NCI-H2171 (cell line): ENCODE results near the gene PTPN14.

Source experiments
- DNase-seq: peaks from one replicate; lab custom pipeline; 2025; lab: John Stamatoyannopoulos, UW

Gene PTPN14

GRCh38 chr1:214364786-214365295 lies 186.6 kb downstream of the PTPN14 start:
- DNase-seq, result peak; percentile 5

GRCh38 chr1:214364386-214364785 lies 187.0 kb downstream of the PTPN14 start:
- DNase-seq, result no peak

DNA sequence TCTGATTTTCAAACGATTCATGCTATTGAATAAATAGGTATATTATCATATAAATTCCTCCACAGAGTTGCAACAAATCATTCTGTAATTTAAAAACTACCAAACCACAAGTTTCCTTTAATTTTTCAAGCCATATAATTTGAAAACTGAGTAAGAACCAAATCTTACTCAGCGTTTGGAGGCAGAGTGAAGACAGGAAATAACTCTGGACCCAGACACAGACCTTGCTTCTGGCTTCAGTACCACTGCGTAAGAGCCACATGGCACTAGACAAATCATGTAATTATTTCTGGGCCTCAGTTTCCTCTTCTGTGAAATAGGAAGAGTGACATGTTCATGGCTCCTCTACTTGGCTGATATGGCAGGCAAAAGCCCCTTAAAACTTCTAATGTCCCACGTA lies 188.0 kb downstream of the PTPN14 start:
- DNase-seq, result no peak

DNA sequence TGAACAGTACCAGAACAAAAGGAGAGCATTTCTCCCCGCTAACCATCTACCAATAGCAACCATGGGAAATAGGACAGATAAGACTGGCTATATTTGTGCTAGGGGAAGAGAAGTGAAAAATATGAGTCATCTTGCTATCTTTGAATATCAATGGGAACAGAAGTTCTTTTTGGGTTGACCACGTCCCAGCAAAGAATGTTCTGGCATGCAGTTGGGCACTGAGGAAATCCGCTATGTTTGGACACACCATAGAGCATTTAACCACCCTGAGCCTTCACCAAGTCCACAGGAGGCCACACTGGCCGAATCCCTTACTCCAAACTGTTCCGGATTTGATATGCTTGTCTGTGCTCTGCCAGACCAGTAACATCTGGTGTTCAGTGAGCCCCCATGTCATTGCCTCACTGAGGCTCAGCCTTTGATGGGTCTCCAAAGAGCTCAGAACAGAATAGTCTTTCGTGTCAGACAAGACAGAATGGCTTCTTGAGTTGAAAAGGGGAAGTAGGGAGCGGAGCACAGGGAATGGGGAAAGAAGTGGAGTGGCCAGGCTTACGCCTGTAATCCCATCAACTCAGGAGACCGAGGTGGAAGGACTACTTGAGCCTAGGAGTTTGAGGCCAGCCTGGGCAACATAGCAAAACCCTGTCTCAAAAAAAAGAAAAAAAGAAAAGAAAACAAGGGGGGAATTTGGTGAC lies 189.1 kb downstream of the PTPN14 start:
- no peak for DNase-seq

GRCh38 chr1:214361636-214362035 lies 189.8 kb downstream of the PTPN14 start:
- DNase-seq, result no peak

DNA sequence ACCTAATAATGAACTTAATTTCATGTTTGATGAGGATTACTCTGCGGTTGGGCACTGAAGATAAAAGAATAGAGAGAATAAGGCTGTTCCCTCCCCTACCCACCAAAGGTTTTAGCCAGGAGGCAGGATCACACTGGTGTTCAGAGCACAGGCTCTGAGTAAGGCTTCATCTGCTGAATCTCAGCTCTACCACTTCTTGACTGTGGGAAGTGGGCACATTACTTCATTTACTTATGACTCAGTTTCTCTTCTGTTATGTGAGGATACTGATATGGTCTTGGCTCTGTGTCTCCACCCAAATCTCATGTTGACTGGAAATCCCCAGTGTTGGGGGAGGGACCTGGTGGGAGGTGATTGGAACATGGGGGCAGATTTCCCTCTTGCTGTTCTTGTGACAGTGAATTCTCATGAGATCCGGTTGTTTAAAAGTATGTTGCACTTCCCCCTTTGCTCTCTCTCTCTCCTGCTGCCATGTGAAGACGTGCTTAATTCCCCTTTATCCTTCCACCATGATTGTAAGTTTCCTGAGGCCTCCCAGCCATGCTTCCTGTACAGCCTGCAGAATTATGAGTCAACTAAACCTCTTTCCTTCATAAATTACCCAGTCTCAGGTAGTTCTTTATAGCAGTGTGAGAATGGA lies 190.8 kb downstream of the PTPN14 start:
- no peak for DNase-seq

DNA sequence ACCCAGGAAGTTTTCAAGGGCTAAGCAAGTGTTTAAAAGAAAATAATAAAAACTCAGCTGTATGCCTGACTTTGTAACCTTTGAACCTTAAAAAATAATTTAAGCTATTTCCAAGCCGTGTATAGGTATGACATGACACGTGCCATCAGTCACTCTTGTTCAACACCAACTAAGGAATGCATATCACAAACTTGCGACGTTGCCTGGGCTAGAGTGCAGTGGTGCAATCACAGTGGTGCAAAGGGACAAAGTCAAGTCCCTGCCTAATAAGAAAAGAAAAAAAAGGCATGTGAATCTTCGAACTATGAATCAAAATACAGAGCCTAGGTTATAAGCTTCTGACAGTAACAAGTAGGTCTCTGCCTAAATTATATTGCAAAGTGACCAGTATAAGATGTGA lies 191.3 kb downstream of the PTPN14 start:
- DNase-seq, result no peak

DNA sequence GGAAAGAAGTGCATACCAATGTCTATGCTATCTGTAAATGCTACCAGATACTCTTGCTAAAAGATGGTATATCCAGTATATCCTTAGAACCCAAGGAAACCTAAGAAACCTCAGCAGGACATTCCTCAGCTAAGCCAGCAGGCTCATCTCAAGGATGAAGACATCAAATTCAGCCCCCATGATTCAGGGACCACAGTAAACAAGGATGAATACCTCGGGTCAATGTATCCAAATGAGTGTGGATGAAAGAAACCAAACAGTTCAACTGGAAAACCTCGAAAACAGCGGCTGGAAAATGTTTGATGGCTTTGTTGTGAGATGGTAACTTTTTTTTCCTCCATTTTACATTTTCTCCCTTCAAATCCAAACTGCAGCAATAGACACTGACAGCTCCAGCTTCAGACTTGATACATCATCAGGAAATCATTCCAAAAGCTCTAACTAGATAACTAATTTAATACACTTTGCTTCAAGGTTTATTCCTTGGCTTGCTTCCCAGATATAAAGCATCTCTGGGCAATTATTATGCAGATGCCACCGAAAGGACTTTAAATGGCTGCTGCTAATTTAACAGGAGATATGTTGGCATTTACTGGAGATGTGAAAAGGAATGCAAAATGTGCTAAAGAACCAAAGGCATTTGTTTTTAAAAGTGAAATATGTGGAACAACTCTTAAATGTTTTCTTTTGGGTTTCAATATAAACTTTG lies 196.8 kb downstream of the PTPN14 start:
- DNase-seq, result no peak

- DNase-seq, result no peak
Measured at GRCh38 chr1:214352838-214353237, 198.6 kb downstream of the PTPN14 start.

GRCh38 chr1:214351551-214352277 lies 199.7 kb downstream of the PTPN14 start:
- DNase-seq, result no peak

DNA sequence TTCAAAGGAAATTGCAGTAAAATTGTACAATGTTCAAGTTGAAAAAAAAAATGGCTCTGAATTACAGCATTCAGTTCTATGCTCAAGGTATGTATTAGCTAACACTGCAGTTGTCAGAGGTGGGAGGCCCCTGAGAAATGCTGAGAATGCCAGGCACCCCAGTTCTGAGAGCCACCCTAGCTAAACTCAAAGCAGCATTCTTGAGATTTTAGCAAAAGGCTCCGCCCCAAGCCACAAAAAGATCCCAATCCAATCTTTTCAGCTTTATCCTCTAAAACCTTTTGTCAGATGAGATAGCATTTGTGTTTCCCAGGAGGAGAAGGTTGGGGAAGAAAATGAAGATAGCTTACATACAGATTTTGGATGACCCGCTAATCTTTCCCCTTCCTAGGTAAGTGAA lies 201.6 kb downstream of the PTPN14 start:
- no peak for DNase-seq

DNA sequence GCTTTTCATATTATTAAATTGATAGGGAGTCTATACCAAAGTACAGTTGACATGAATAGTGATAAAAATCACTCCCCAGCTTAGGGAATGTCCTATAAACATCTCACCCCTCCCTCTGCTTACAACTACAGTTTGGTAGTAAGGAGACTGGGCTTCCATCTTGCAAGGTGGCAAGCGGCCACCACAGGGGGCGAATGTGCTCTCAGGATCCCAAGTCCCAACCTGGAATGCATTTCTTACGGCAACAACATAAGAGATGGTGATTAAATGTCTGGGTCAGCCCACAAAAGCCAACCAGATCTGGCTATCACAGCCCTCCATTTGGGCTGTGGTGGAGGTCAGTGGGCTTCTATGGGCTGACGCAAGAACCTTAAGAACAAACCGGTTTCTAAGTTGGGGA lies 202.4 kb downstream of the PTPN14 start:
- DNase-seq, result no peak

GRCh38 chr1:214344897-214345296 lies 206.5 kb downstream of the PTPN14 start:
- DNase-seq, result no peak

- DNase-seq, result no peak
Measured at GRCh38 chr1:214342525-214342924, 208.9 kb downstream of the PTPN14 start.

GRCh38 chr1:214341932-214342331 lies 209.5 kb downstream of the PTPN14 start:
- DNase-seq, result no peak

DNA sequence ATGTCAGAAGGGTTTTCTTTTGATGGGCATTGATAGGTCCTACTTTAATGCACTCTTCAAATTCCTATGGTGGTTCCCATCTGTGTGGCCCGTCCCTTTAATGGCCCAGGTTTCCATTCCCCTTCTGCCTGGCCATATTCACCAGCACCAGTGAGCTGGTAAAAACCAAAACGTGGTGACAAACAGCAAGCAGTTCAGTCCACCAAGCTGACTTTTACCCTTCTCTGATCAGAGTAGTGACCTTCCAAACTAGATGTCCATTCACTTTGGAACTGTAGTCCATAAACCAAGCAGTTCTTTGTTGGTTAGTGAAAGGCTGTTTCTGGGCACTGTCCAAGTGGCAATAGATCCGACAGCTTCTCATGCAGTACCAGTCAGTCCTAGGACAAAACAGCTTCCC lies 209.9 kb downstream of the PTPN14 start:
- DNase-seq, result no peak

DNA sequence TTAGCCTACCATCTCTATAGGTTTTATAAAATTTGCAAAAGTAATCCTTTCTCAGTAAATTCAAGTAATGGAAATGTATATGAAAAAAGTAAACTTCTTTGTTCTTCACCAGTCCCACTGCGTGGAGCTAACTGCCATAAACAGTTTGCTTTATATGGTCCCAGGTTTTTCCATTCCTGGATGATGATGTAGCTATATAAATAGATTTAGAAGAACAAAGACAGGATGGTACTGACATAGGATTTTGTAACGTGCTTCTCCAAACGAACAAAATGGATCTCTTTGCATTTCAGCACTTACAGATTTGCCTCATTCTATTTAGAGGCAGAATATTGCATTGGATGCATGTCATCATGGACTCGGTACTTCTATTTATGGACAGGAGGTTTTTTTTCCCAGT lies 213.2 kb downstream of the PTPN14 start:
- no peak for DNase-seq

GRCh38 chr1:214337511-214337910 lies 213.9 kb downstream of the PTPN14 start:
- DNase-seq, result no peak

DNA sequence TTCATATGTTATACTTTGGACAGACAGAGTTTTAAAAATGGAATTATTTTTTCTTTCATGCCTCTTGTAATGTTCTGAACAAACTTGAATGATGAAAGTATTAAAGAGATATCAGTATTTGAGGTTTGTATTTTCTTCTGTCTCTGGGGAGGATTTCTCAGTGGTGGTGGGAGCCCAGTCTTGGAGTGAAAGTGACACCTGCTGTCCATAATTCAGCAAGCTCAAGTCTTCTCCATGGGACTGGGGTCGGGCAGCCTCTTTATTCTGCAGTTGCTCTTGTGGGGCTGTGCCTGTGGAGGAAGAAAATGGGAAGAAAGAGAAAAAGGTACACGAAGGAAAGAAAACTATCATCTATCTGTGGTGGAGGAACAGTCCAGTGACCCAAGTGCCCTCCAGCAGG lies 214.4 kb downstream of the PTPN14 start:
- DNase-seq, result no peak

- no peak for DNase-seq
Measured at GRCh38 chr1:214335567-214335966, 215.8 kb downstream of the PTPN14 start.

DNA sequence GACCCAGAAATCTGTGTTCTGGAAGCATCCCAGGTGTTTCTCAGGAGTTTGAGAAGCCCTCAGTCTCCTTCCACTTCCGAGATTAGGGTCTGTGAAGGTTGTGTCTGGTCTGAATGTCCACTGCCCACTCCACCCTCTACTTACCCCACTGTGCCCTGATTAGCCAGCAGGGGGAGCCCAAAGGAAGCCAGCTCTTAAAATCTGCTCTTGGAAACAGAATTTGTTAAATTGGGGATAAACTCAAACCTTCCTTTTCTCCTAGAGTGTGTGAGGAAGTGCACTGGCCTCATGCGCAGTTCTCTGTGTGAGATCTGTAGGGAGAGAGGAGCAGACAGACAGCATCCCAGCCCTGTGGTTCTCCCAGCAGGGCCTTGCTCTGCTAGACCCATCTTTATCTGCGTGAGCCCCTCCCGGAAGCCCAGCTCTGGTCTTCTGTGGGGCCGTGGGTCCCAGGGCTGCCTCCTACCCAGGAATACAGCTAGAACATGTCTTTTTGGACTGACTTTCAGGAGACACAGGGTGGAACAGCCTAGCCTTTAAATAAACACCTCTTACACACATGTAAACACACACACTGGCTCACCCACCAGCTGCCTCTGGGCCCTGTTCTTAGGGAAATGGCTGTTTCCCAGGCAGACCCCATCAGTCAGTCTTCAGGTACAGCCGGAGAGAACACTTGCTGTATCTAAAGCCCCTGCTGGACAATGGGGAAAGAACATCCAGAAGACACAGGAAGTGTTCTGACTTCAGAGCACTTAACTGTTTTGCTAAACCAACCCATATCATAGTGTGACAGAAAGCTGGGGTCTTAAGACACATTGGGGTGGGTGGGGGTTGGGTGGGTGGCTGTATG lies 218.2 kb downstream of the PTPN14 start:
- no peak for DNase-seq
